ENCODE data around the gene NOS1AP. TPM values are rescaled to one million over a fixed set of nuclear protein-coding genes. Genes with fewer than 3 reads are reported as not detected.

NOS1AP gene
- polyA plus RNA-seq, 4 donors = 0.89 to 2.1 (median 1.7) TPM

- no peaks in the 10 kb centered on the region for H3K4me1 ChIP-seq (ENCODE audit: control insufficient read depth in 3 of 3, insufficient read depth in 2 of 3, low read depth in 1 of 3, low read length in 2 of 3)
- H3K27me3 ChIP-seq (ENCODE audit: control insufficient read depth in 3 of 3, insufficient read depth in 3 of 3, low read length in 3 of 3) = no peaks in the 10 kb centered on the region
- no peak overlapping the region for H3K27ac ChIP-seq (ENCODE audit: low read depth in 1 of 3, low read length in 2 of 3)
- H3K4me3 ChIP-seq (ENCODE audit: low read depth in 1 of 3, low read length in 3 of 3) = no peak overlapping the region
- H3K9me3 ChIP-seq (ENCODE audit: control insufficient read depth in 2 of 2, insufficient read depth in 1 of 2, low read depth in 1 of 2, low read length in 1 of 2) = no peaks in the 10 kb centered on the region
- DNase-seq (no peak), FAIRE-seq (no peak)
- no peaks in the 10 kb centered on the region for H3K36me3 ChIP-seq (ENCODE audit: control insufficient read depth in 3 of 3, insufficient read depth in 2 of 3, low read depth in 1 of 3, low read length in 3 of 3)
- WGBS, 3 donors = 61 to 92% (median 64%) methylated on average over 1 of the region's 1 CpG
These were observed 24.8 kb downstream of the NOS1AP start for GRCh38 chr1:162094271-162094670.

DNA sequence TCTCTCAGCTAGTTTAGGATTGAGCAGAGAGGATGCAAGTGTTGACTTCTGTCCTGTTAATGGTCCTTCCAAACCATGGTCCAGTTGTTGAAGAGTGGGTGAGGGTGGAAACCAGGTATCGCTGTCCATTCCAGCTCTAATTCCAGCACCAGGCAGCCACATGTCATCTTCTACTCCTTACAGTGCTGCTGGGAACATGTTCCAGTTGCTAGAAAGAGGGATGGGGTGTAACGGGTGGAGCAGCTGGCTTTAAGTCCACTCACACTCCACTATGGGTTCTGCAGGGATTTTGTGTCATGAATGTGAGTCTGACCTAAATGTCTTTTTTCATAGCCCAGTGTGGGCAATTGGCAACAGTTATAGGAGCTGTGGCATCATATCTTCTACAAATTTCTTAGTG lies 25.2 kb downstream of the NOS1AP start:
- H3K4me3 ChIP-seq (ENCODE audit: low read depth in 1 of 3, low read length in 3 of 3) = no peak overlapping the region
- H3K9me3 ChIP-seq (ENCODE audit: control insufficient read depth in 2 of 2, insufficient read depth in 1 of 2, low read depth in 1 of 2, low read length in 1 of 2) = no peaks in the 10 kb centered on the region
- H3K4me1 ChIP-seq (ENCODE audit: control insufficient read depth in 3 of 3, insufficient read depth in 2 of 3, low read depth in 1 of 3, low read length in 2 of 3) = no peaks in the 10 kb centered on the region
- no peaks in the 10 kb centered on the region for H3K27me3 ChIP-seq (ENCODE audit: control insufficient read depth in 3 of 3, insufficient read depth in 3 of 3, low read length in 3 of 3)
- WGBS, 3 donors = 95 to 98% (median 95%) methylated on average over 2 of the region's 2 CpGs
- H3K36me3 ChIP-seq (ENCODE audit: control insufficient read depth in 3 of 3, insufficient read depth in 2 of 3, low read depth in 1 of 3, low read length in 3 of 3) = no peaks in the 10 kb centered on the region
- DNase-seq = no peak
- no peak overlapping the region for H3K27ac ChIP-seq (ENCODE audit: low read depth in 1 of 3, low read length in 2 of 3)
- no peak for FAIRE-seq

- Histone ChIP-seq H3K4me3 (ENCODE audit: low read depth in 1 of 3, low read length in 3 of 3) (no peak overlapping the region), H3K27me3 (ENCODE audit: control insufficient read depth in 3 of 3, insufficient read depth in 3 of 3, low read length in 3 of 3) (no peaks in the 10 kb centered on the region), H3K4me1 (ENCODE audit: control insufficient read depth in 3 of 3, insufficient read depth in 2 of 3, low read depth in 1 of 3, low read length in 2 of 3) (no peaks in the 10 kb centered on the region), H3K9me3 (ENCODE audit: control insufficient read depth in 2 of 2, insufficient read depth in 1 of 2, low read depth in 1 of 2, low read length in 1 of 2) (no peaks in the 10 kb centered on the region), H3K27ac (ENCODE audit: low read depth in 1 of 3, low read length in 2 of 3) (no peak overlapping the region), H3K36me3 (ENCODE audit: control insufficient read depth in 3 of 3, insufficient read depth in 2 of 3, low read depth in 1 of 3, low read length in 3 of 3) (peaks cover 0 to 10% (median 0%) of the 10 kb centered on the region in 3 donors)
- DNase-seq (no peak), FAIRE-seq (no peak)
- WGBS, 3 donors = 87 to 95% (median 90%) methylated on average over 3 of the region's 3 CpGs
These were observed 38.4 kb downstream of the NOS1AP start for GRCh38 chr1:162107911-162108310.

DNA sequence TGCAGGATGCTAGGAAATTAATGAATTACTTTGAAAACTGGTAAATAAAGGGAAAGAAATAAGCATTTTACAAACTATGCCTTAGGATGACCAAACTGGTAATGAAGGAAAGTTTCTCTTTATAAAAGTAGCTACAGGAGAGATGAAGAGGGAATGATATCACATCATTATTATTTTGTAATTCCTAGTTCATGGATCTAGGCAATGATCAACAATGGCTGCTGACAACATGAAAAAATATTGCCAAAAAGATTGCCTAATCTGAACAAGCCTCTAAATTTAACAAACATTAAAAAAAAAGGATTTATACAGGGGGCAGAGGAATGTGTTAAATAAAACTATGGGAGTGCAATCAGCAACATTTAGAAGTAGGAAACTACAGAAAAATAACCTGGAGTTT lies 38.9 kb downstream of the NOS1AP start:
- H3K36me3 ChIP-seq (ENCODE audit: control insufficient read depth in 3 of 3, insufficient read depth in 2 of 3, low read depth in 1 of 3, low read length in 3 of 3) = peaks cover 0 to 10% (median 0%) of the 10 kb centered on the region in 3 donors
- H3K4me1 ChIP-seq (ENCODE audit: control insufficient read depth in 3 of 3, insufficient read depth in 2 of 3, low read depth in 1 of 3, low read length in 2 of 3) = no peaks in the 10 kb centered on the region
- no peak overlapping the region for H3K4me3 ChIP-seq (ENCODE audit: low read depth in 1 of 3, low read length in 3 of 3)
- H3K9me3 ChIP-seq (ENCODE audit: control insufficient read depth in 2 of 2, insufficient read depth in 1 of 2, low read depth in 1 of 2, low read length in 1 of 2) = no peaks in the 10 kb centered on the region
- FAIRE-seq (no peak), DNase-seq (no peak)
- no peaks in the 10 kb centered on the region for H3K27me3 ChIP-seq (ENCODE audit: control insufficient read depth in 3 of 3, insufficient read depth in 3 of 3, low read length in 3 of 3)
- no peak overlapping the region for H3K27ac ChIP-seq (ENCODE audit: low read depth in 1 of 3, low read length in 2 of 3)

DNA sequence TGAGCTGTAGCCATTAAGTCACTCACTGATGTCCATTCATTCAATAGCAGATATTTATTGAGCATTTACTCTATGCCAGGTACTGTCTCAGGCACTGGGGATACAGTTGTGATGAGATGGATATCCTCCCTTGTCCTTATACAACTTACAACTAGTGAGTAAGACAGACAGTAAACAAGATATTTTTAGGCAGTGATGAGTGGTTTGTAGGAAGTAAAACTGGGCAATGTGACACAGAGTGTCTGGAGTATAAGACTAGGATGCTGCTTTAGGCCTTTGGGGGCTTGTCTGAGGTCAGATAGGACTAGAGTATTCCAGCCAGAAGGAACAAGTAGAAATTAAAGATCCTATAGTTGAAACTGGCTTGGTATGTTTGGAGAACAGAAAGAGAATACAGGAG lies 41.4 kb downstream of the NOS1AP start:
- H3K4me3 ChIP-seq (ENCODE audit: low read depth in 1 of 3, low read length in 3 of 3) = no peak overlapping the region
- no peaks in the 10 kb centered on the region for H3K9me3 ChIP-seq (ENCODE audit: control insufficient read depth in 2 of 2, insufficient read depth in 1 of 2, low read depth in 1 of 2, low read length in 1 of 2)
- DNase-seq (no peak), FAIRE-seq (no peak)
- peak overlapping the region in 1 of 3 donors; percentile 52 for H3K27ac ChIP-seq (ENCODE audit: low read depth in 1 of 3, low read length in 2 of 3)
- peaks cover 0 to under 1% (median 0%) of the 10 kb centered on the region in 3 donors for H3K4me1 ChIP-seq (ENCODE audit: control insufficient read depth in 3 of 3, insufficient read depth in 2 of 3, low read depth in 1 of 3, low read length in 2 of 3)
- H3K36me3 ChIP-seq (ENCODE audit: control insufficient read depth in 3 of 3, insufficient read depth in 2 of 3, low read depth in 1 of 3, low read length in 3 of 3) = peaks cover 0 to 6% (median 0%) of the 10 kb centered on the region in 3 donors
- no peaks in the 10 kb centered on the region for H3K27me3 ChIP-seq (ENCODE audit: control insufficient read depth in 3 of 3, insufficient read depth in 3 of 3, low read length in 3 of 3)

GRCh38 chr1:162111572-162111971 lies 42.1 kb downstream of the NOS1AP start:
- DNase-seq = no peak
- Histone ChIP-seq H3K27me3 (ENCODE audit: control insufficient read depth in 3 of 3, insufficient read depth in 3 of 3, low read length in 3 of 3) (no peaks in the 10 kb centered on the region), H3K4me3 (ENCODE audit: low read depth in 1 of 3, low read length in 3 of 3) (no peak overlapping the region), H3K9me3 (ENCODE audit: control insufficient read depth in 2 of 2, insufficient read depth in 1 of 2, low read depth in 1 of 2, low read length in 1 of 2) (no peaks in the 10 kb centered on the region), H3K27ac (ENCODE audit: low read depth in 1 of 3, low read length in 2 of 3) (peak overlapping the region in 1 of 3 donors; percentile 52), H3K36me3 (ENCODE audit: control insufficient read depth in 3 of 3, insufficient read depth in 2 of 3, low read depth in 1 of 3, low read length in 3 of 3) (peaks cover 0 to 3% (median 0%) of the 10 kb centered on the region in 3 donors), H3K4me1 (ENCODE audit: control insufficient read depth in 3 of 3, insufficient read depth in 2 of 3, low read depth in 1 of 3, low read length in 2 of 3) (peaks cover 0 to 2% (median 0%) of the 10 kb centered on the region in 3 donors)
- 76 to 93% (median 92%) methylated on average over 4 of the region's 4 CpGs for WGBS, 3 donors
- no peak for FAIRE-seq

DNA sequence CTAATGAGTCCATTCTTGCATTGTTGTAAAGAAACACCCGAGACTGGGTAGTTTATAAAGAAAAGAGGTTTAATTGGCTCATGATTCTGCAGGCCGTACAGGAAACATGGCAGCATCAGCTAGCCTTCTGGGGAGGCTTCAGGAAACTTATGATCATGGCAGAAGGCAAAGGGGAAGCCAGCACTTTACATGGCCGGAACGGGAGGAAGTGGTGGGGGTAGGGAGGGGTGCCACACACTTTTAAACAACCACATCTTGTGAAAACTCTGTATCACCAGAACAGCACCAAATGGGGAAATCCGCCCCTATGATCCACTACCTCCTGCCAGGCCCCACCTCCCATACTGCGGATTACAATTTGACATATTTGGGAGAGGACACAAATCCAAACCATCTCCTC lies 43.9 kb downstream of the NOS1AP start:
- H3K9me3 ChIP-seq (ENCODE audit: control insufficient read depth in 2 of 2, insufficient read depth in 1 of 2, low read depth in 1 of 2, low read length in 1 of 2) = no peaks in the 10 kb centered on the region
- 73 to 77% (median 75%) methylated on average over 6 of the region's 6 CpGs for WGBS, 3 donors
- DNase-seq = no peak

GRCh38 chr1:162117039-162117774 lies 47.7 kb downstream of the NOS1AP start:
- no peaks in the 10 kb centered on the region for H3K9me3 ChIP-seq (ENCODE audit: control insufficient read depth in 2 of 2, insufficient read depth in 1 of 2, low read depth in 1 of 2, low read length in 1 of 2)
- H3K4me1 ChIP-seq (ENCODE audit: control insufficient read depth in 3 of 3, insufficient read depth in 2 of 3, low read depth in 1 of 3, low read length in 2 of 3) = peaks cover 0 to 2% (median 0%) of the 10 kb centered on the region in 3 donors
- H3K36me3 ChIP-seq (ENCODE audit: control insufficient read depth in 3 of 3, insufficient read depth in 2 of 3, low read depth in 1 of 3, low read length in 3 of 3) = peaks cover 0 to 3% (median 0%) of the 10 kb centered on the region in 3 donors
- H3K27me3 ChIP-seq (ENCODE audit: control insufficient read depth in 3 of 3, insufficient read depth in 3 of 3, low read length in 3 of 3) = no peaks in the 10 kb centered on the region
- no peak overlapping the region for H3K27ac ChIP-seq (ENCODE audit: low read depth in 1 of 3, low read length in 2 of 3)
- DNase-seq = no peak
- WGBS, 3 donors = 81 to 94% (median 82%) methylated on average over 3 of the region's 3 CpGs
- no peak overlapping the region for H3K4me3 ChIP-seq (ENCODE audit: low read depth in 1 of 3, low read length in 3 of 3)
- FAIRE-seq = no peak

More for the DNA sequence above, 43.9 kb downstream of the NOS1AP start:
- no peak for FAIRE-seq
- Histone ChIP-seq H3K27ac (ENCODE audit: low read depth in 1 of 3, low read length in 2 of 3) (no peak overlapping the region), H3K4me1 (ENCODE audit: control insufficient read depth in 3 of 3, insufficient read depth in 2 of 3, low read depth in 1 of 3, low read length in 2 of 3) (peaks cover 0 to 2% (median 0%) of the 10 kb centered on the region in 3 donors), H3K4me3 (ENCODE audit: low read depth in 1 of 3, low read length in 3 of 3) (no peak overlapping the region), H3K27me3 (ENCODE audit: control insufficient read depth in 3 of 3, insufficient read depth in 3 of 3, low read length in 3 of 3) (no peaks in the 10 kb centered on the region), H3K36me3 (ENCODE audit: control insufficient read depth in 3 of 3, insufficient read depth in 2 of 3, low read depth in 1 of 3, low read length in 3 of 3) (peaks cover 0 to 6% (median 0%) of the 10 kb centered on the region in 3 donors)

- 88 to 92% (median 92%) methylated on average over 9 of the region's 9 CpGs for WGBS, 3 donors
- Histone ChIP-seq H3K36me3 (ENCODE audit: control insufficient read depth in 3 of 3, insufficient read depth in 2 of 3, low read depth in 1 of 3, low read length in 3 of 3) (peaks cover 0 to 3% (median 0%) of the 10 kb centered on the region in 3 donors), H3K4me3 (ENCODE audit: low read depth in 1 of 3, low read length in 3 of 3) (no peak overlapping the region), H3K9me3 (ENCODE audit: control insufficient read depth in 2 of 2, insufficient read depth in 1 of 2, low read depth in 1 of 2, low read length in 1 of 2) (no peaks in the 10 kb centered on the region), H3K27ac (ENCODE audit: low read depth in 1 of 3, low read length in 2 of 3) (no peak overlapping the region), H3K4me1 (ENCODE audit: control insufficient read depth in 3 of 3, insufficient read depth in 2 of 3, low read depth in 1 of 3, low read length in 2 of 3) (peaks cover 0 to 2% (median 0%) of the 10 kb centered on the region in 3 donors), H3K27me3 (ENCODE audit: control insufficient read depth in 3 of 3, insufficient read depth in 3 of 3, low read length in 3 of 3) (no peaks in the 10 kb centered on the region)
- DNase-seq (no peak), FAIRE-seq (no peak)
These were observed 48.6 kb downstream of the NOS1AP start for GRCh38 chr1:162118063-162118462.
